AG04450 (cell line): ENCODE results near the gene INSYN1. TPM values are rescaled to one million over a fixed set of nuclear protein-coding genes. Genes with fewer than 3 reads are reported as not detected.

Source experiments
- CTCF ChIA-PET: fragments of 300-600, 350-600 bp; formaldehyde crosslinking; extraction: SDS; loops from one replicate; lab custom pipeline; 2022; ENCODE audit warnings: antibody characterized with exemption, inconsistent platforms; lab: Charles Lee
- POLR2A ChIA-PET: fragments of 350-600 bp; formaldehyde crosslinking; extraction: SDS; loops from one replicate; lab custom pipeline; 2021; ENCODE audit warnings: antibody characterized with exemption, inconsistent platforms; lab: Yijun Ruan, JAX
- DNase-seq: peaks from one replicate; pipeline ENCODE4 v3.0.0-alpha.2; 2011; ENCODE audit warnings: low read depth, low spot score
- H3K27ac ChIP-seq: one replicate; pipeline ENCODE4 v1.5.1; 2012; ENCODE audit warnings: low read depth, low read length, control low read depth
- H3K27me3 ChIP-seq: one replicate; pipeline ENCODE4 v1.6.0; 2012; ENCODE audit warnings: low read length; ENCODE audit not compliant: control insufficient read depth, insufficient read depth
- H3K4me3 ChIP-seq: 2 replicates; pipeline ENCODE4 v1.5.1; 2011; ENCODE audit warnings: mild to moderate bottlenecking, low read depth, low read length, control low read depth
- H3K9me3 ChIP-seq: 2 replicates; pipeline ENCODE4 v1.5.1; 2012; ENCODE audit warnings: low read length; ENCODE audit not compliant: control insufficient read depth, insufficient read depth
- CTCF ChIP-seq: IDR thresholded peaks from 2 replicates; pipeline ENCODE4 v1.5.1; 2011; ENCODE audit warnings: low read depth, low read length, control low read depth, inconsistent platforms
- polyA plus RNA-seq: library from polyadenylated mRNA; depleted of rRNA; stranded (reverse); fragments of >200 nt; gene quantifications from 2 replicates; pipeline ENCODE4 v1.2.3, GENCODE V29; 2011

Gene INSYN1
- polyA plus RNA-seq, 1 experiment, result 0.29 TPM

- POLR2A ChIA-PET, result no interaction called here
- no peak for DNase-seq
- TF ChIP-seq CTCF, result no peak
- H3K4me3 ChIP-seq, result no peak overlapping the region
- H3K27ac ChIP-seq, result no peak overlapping the region
- H3K27me3 ChIP-seq, result peaks cover 28% of the 10 kb centered on the region
- CTCF ChIA-PET, result interaction anchor here (0.6 to 0.7 kb wide), 2 partner anchors 74 to 179 kb away, joined by 3 to 4 read pairs; no protein-coding TSS in a partner anchor
- no peaks in the 10 kb centered on the region for H3K9me3 ChIP-seq
Measured at GRCh38 chr15:73773428-73773827, 20.3 kb upstream of the INSYN1 start.

- ChIA-PET CTCF (no interaction called here), POLR2A (no interaction called here)
- Histone ChIP-seq H3K27ac (no peak overlapping the region), H3K4me3 (no peak overlapping the region), H3K9me3 (no peaks in the 10 kb centered on the region), H3K27me3 (peaks cover 40% of the 10 kb centered on the region)
- DNase-seq, result no peak
- TF ChIP-seq CTCF, result no peak
Measured at GRCh38 chr15:73771385-73772045, 18.4 kb upstream of the INSYN1 start.

- peaks cover 40% of the 10 kb centered on the region for H3K27me3 ChIP-seq
Measured at GRCh38 chr15:73770050-73770449, 16.9 kb upstream of the INSYN1 start.

GRCh38 chr15:73767806-73768501 is 14.8 kb upstream of the INSYN1 start:
- no peaks in the 10 kb centered on the region for H3K9me3 ChIP-seq
- no peak for DNase-seq
- TF ChIP-seq CTCF, result no peak
- POLR2A ChIA-PET, result interaction anchor here (0.7 kb wide), 1 partner anchor 23 kb away, joined by 4 read pairs; no protein-coding TSS in a partner anchor
- no peak overlapping the region for H3K27ac ChIP-seq
- H3K4me3 ChIP-seq, result no peak overlapping the region
- peaks cover 46% of the 10 kb centered on the region for H3K27me3 ChIP-seq
- CTCF ChIA-PET, result no interaction called here

More at GRCh38 chr15:73770050-73770449, 16.9 kb upstream of the INSYN1 start:
- no peak for TF ChIP-seq CTCF
- H3K4me3 ChIP-seq, result no peak overlapping the region
- no peaks in the 10 kb centered on the region for H3K9me3 ChIP-seq
- POLR2A ChIA-PET, result no interaction called here
- CTCF ChIA-PET, result no interaction called here
- DNase-seq, result no peak
- no peak overlapping the region for H3K27ac ChIP-seq

- Histone ChIP-seq H3K27ac (no peak overlapping the region), H3K9me3 (no peaks in the 10 kb centered on the region), H3K27me3 (peaks cover 56% of the 10 kb centered on the region), H3K4me3 (no peak overlapping the region)
- CTCF ChIA-PET, result no interaction called here
- POLR2A ChIA-PET, result no interaction called here
- no peak for DNase-seq
- TF ChIP-seq CTCF, result no peak
Measured at GRCh38 chr15:73766598-73766997, 13.4 kb upstream of the INSYN1 start.
